ENCODE measurements around the gene RELT. TPM values are rescaled to one million over a fixed set of nuclear protein-coding genes. Genes with fewer than 3 reads are reported as not detected.

Gene RELT
- total RNA-seq, 1 donor from 2014 or later: 5.2 TPM

DNA sequence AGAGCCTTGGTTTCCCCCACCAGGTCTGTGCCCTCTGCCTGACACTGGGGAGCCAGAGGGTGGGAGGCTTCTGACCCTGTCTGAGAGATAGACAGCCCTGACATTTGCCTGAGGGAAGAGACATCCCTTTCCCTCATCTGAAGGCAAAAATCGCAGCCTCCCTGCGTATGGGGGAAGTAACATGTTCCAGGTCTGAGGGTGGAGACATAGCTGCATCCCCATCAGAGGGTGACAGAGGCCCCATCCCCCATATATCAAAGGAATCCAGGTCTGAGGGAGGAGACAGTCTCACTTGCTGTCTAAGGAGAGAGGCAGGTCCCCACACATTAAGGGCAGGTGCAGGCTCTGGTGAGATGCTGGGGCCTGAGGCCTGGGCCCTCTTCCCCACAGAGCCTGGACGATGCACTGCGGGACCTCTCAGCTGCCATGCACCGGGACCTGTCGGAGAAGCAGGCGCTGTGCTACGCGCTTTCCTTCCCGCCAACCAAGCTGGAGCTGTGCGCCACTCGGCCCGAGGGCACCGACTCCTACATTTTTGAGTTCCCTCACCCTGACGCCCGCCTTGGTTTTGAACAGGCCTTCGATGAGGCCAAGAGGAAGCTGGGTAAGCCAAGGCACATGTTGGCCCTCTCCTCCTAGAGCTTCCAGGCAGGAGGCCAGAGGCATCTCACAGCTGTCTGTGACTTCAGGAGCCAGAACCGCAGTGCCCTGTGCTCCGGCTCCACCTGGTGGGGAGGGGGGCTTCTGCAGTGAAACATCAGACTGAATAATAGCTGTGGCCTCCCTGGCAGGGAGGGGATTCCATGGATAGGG, 16.1 kb upstream of the RELT start:
- Histone ChIP-seq H4K20me1 (ENCODE audit: insufficient read depth, low read length) (peaks cover 37% of the 10 kb centered on the region), H3K4me3 (ENCODE audit: insufficient read depth, low read depth, low read length) (no peak overlapping the region), H3K4me2 (ENCODE audit: low read length) (no peak overlapping the region), H3K9ac (ENCODE audit: low read length) (peak overlapping the region; percentile 39), H3K27me3 (ENCODE audit: insufficient read depth, low read length) (no peaks in the 10 kb centered on the region), H3K9me3 (ENCODE audit: insufficient read depth, low read depth, low read length) (no peaks in the 10 kb centered on the region), H3K4me1 (ENCODE audit: insufficient read depth, low read length) (no peaks in the 10 kb centered on the region), H2AFZ (ENCODE audit: low read depth, low read length) (no peak overlapping the region), H3K36me3 (ENCODE audit: insufficient read depth, low read length) (peaks cover 32% of the 10 kb centered on the region), H3K27ac (ENCODE audit: low read depth, low read length) (no peak overlapping the region), H3K79me2 (ENCODE audit: insufficient read depth, low read length) (no peaks in the 10 kb centered on the region)
- Mint-ChIP-seq H3K36me3 (ENCODE audit: low read depth, unreplicated experiment) (peaks cover 19% of the 10 kb centered on the region), H3K27ac (ENCODE audit: unreplicated experiment) (no peak overlapping the region), H3K4me3 (ENCODE audit: unreplicated experiment) (no peak overlapping the region), H3K27me3 (ENCODE audit: low read depth, unreplicated experiment) (no peaks in the 10 kb centered on the region), H3K4me1 (ENCODE audit: low read depth, unreplicated experiment) (no peaks in the 10 kb centered on the region), H3K9me3 (ENCODE audit: unreplicated experiment) (no peaks in the 10 kb centered on the region)
- no peak for DNase-seq (ENCODE audit: low read depth)
- FAIRE-seq: no peak
- TF ChIP-seq, protein P1, sequence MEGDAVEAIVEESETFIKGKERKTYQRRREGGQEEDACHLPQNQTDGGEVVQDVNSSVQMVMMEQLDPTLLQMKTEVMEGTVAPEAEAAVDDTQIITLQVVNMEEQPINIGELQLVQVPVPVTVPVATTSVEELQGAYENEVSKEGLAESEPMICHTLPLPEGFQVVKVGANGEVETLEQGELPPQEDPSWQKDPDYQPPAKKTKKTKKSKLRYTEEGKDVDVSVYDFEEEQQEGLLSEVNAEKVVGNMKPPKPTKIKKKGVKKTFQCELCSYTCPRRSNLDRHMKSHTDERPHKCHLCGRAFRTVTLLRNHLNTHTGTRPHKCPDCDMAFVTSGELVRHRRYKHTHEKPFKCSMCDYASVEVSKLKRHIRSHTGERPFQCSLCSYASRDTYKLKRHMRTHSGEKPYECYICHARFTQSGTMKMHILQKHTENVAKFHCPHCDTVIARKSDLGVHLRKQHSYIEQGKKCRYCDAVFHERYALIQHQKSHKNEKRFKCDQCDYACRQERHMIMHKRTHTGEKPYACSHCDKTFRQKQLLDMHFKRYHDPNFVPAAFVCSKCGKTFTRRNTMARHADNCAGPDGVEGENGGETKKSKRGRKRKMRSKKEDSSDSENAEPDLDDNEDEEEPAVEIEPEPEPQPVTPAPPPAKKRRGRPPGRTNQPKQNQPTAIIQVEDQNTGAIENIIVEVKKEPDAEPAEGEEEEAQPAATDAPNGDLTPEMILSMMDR (IDR thresholded peaks at IDR 0.05; ENCODE audit: insufficient read depth, low read depth, low read length): peak; percentile 35
- no peak for TF ChIP-seq EZH2 (IDR thresholded peaks at IDR 0.05; ENCODE audit: insufficient read depth, low read length)

DNA sequence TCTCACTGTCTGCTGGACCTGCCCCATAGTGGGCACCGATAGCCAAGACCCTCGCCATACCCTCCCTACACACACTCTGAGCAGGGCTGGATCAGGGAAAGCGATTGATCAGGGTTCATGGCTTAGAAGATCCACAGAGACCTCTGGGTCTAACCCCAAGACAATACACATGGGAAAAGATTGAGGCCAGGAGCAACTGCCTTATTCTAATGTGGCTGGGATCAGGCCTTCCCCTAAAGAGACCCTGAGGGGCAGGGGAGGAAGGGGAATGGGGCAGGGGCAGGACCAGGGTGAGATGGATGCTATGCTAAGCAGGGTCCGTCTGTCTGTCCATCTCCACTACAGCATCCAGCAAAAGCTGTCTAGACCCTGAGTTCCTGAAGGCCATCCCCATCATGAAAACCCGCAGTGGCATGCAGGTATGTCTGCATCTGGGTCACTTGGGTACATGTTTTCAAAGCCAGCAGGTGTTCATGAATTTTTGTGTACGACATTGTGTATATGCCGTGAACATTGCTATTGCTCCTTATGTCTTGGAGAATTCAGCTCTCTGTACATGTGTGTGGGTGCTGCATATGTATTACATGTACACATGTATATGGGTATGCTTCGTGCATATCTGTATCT, 15.3 kb upstream of the RELT start:
- no peak overlapping the region for H2AFZ ChIP-seq (ENCODE audit: low read depth, low read length)
- peaks cover 33% of the 10 kb centered on the region for H3K36me3 ChIP-seq (ENCODE audit: insufficient read depth, low read length)
- TF ChIP-seq EZH2 (IDR thresholded peaks at IDR 0.05; ENCODE audit: insufficient read depth, low read length): no peak
- TF ChIP-seq, protein P1 (IDR thresholded peaks at IDR 0.05; ENCODE audit: insufficient read depth, low read depth, low read length): no peak
- no peak overlapping the region for H3K4me3 Mint-ChIP-seq (ENCODE audit: unreplicated experiment)
- H3K27ac Mint-ChIP-seq (ENCODE audit: unreplicated experiment): no peak overlapping the region
- H3K4me3 ChIP-seq (ENCODE audit: insufficient read depth, low read depth, low read length): no peak overlapping the region
- no peak overlapping the region for H3K27ac ChIP-seq (ENCODE audit: low read depth, low read length)
- H3K4me2 ChIP-seq (ENCODE audit: low read length): no peak overlapping the region
- no peaks in the 10 kb centered on the region for H3K4me1 ChIP-seq (ENCODE audit: insufficient read depth, low read length)
- H3K4me1 Mint-ChIP-seq (ENCODE audit: low read depth, unreplicated experiment): no peaks in the 10 kb centered on the region
- no peaks in the 10 kb centered on the region for H3K79me2 ChIP-seq (ENCODE audit: insufficient read depth, low read length)
- H3K27me3 ChIP-seq (ENCODE audit: insufficient read depth, low read length): no peaks in the 10 kb centered on the region
- peaks cover 20% of the 10 kb centered on the region for H3K36me3 Mint-ChIP-seq (ENCODE audit: low read depth, unreplicated experiment)
- no peaks in the 10 kb centered on the region for H3K9me3 ChIP-seq (ENCODE audit: insufficient read depth, low read depth, low read length)
- H3K9me3 Mint-ChIP-seq (ENCODE audit: unreplicated experiment): no peaks in the 10 kb centered on the region
- H3K27me3 Mint-ChIP-seq (ENCODE audit: low read depth, unreplicated experiment): no peaks in the 10 kb centered on the region
- H4K20me1 ChIP-seq (ENCODE audit: insufficient read depth, low read length): peaks cover 31% of the 10 kb centered on the region
- no peak overlapping the region for H3K9ac ChIP-seq (ENCODE audit: low read length)
- no peak for FAIRE-seq
- no peak for DNase-seq (ENCODE audit: low read depth)

Data from astrocyte (in vitro differentiated cells and primary cell).